GM12873 (cell line): ENCODE results near the gene PPP1R3E.
A peak's percentile ranks its signal among the peaks of the same experiment; 100 is the strongest.

ENCODE experiments used
- CTCF ChIP-seq: IDR thresholded peaks from 2 replicates; pipeline ENCODE4 v1.5.1; 2012; ENCODE audit warnings: low read depth, mild to moderate bottlenecking, moderate library complexity, low read length, control low read depth; ENCODE audit not compliant: insufficient read depth; ENCODE audit errors: missing control alignments

Gene PPP1R3E

GRCh38 chr14:23297611-23298277 lies 4.9 kb downstream of the PPP1R3E start:
- no peak for TF ChIP-seq CTCF

GRCh38 chr14:23297096-23297495 lies 5.6 kb downstream of the PPP1R3E start:
- no peak for TF ChIP-seq CTCF

- TF ChIP-seq CTCF = no peak
Observed at GRCh38 chr14:23296012-23296777, 6.5 kb downstream of the PPP1R3E start.

- peak; percentile 89 for TF ChIP-seq CTCF
Observed at GRCh38 chr14:23294734-23295561, 7.7 kb downstream of the PPP1R3E start.

- no peak for TF ChIP-seq CTCF
Observed at GRCh38 chr14:23286902-23287479, 15.7 kb downstream of the PPP1R3E start.

- peak; percentile 2 for TF ChIP-seq CTCF
Observed at GRCh38 chr14:23286020-23286901, 16.4 kb downstream of the PPP1R3E start, which contains the start of gene HOMEZ. Gene HOMEZ, minus strand, starts transcription at chr14:23286132. Its CDS starts 180 bp downstream, at chr14:23285952.
